Activated CD4-positive, alpha-beta T cell treated with anti-CD3 and anti-CD28 coated beads for 36 hours (primary cell): Measurements from ENCODE around the gene MBTPS1. TPM values are rescaled to one million over a fixed set of nuclear protein-coding genes. Genes with fewer than 3 reads are reported as not detected.

Experiments used
- ATAC-seq: fragments of 200-7000 bp; cut with Tn5 transposase; one replicate; pipeline ENCODE4 v1.10.0; 2021; ENCODE audit warnings: mild to moderate bottlenecking, moderate library complexity
- CTCF ChIA-PET: fragments of 350-600 bp; sonication (Branson Sonifier 250); formaldehyde crosslinking; loops from one replicate; lab custom pipeline; 2021; ENCODE audit warnings: antibody characterized with exemption; lab: Charles Lee
- POLR2A ChIA-PET: fragments of 350-600 bp; sonication (Branson Sonifier 250); formaldehyde crosslinking; loops from one replicate; lab custom pipeline; 2021; ENCODE audit warnings: antibody characterized with exemption, inconsistent platforms; lab: Charles Lee
- DNase-seq: peaks from one replicate; pipeline ENCODE4 v3.0.0-alpha.2; 2020
- H3K27ac Mint-ChIP-seq: one replicate; pipeline ENCODE4 v1.8.0; 2021; ENCODE audit warnings: mixed read lengths
- H3K27me3 Mint-ChIP-seq: one replicate; pipeline ENCODE4 v1.8.0; 2021; ENCODE audit warnings: mixed read lengths
- H3K36me3 Mint-ChIP-seq: one replicate; pipeline ENCODE4 v1.8.0; 2021; ENCODE audit warnings: low read depth, mixed read lengths
- H3K4me1 Mint-ChIP-seq: one replicate; pipeline ENCODE4 v1.8.0; 2021; ENCODE audit warnings: mixed read lengths
- H3K4me3 Mint-ChIP-seq: one replicate; pipeline ENCODE4 v1.8.0; 2021; ENCODE audit warnings: mild to moderate bottlenecking, moderate library complexity, mixed read lengths
- H3K9me3 Mint-ChIP-seq: one replicate; pipeline ENCODE4 v1.8.0; 2021; ENCODE audit warnings: low read depth, mixed read lengths
- intact Hi-C, 2 experiments: fragments of 100-400 bp; cut with DNase I in 1 of 2; cut with micrococcal nuclease in 1 of 2; formaldehyde crosslinking; loops; one replicate each; pipeline versions ENCODE4 v1.14.2 to v1.15.1; 2022 to 2024; cut with DNase I, micrococcal nuclease
- total RNA-seq, 2 experiments: library from RNA; stranded (reverse); gene quantifications; one replicate each; pipeline ENCODE4 v1.2.3, GENCODE V29; 2021

Gene MBTPS1
- total RNA-seq, 2 experiments from 2014 or later = 32.0 to 32.2 TPM

GRCh38 chr16:84098939-84099338 is 17.8 kb downstream of the MBTPS1 start:
- ATAC-seq = no peak
- DNase-seq = no peak
- no peaks in the 10 kb centered on the region for H3K9me3 Mint-ChIP-seq
- H3K27ac Mint-ChIP-seq = no peak overlapping the region
- ChIA-PET CTCF (interaction anchor here (0.6 kb wide), 1 partner anchor 406 kb away, joined by 3 read pairs; the partner anchor contains the start of gene MEAK7), POLR2A (no interaction called here)
- no peak overlapping the region for H3K4me3 Mint-ChIP-seq
- no peaks in the 10 kb centered on the region for H3K27me3 Mint-ChIP-seq
- peaks cover 40% of the 10 kb centered on the region for H3K4me1 Mint-ChIP-seq
- peaks cover 41% of the 10 kb centered on the region for H3K36me3 Mint-ChIP-seq
- intact Hi-C loops = loop anchor here in 1 of 2 experiments (1.0 kb wide), 4 partner anchors 12 to 88 kb away; partner anchors contain the start of genes DNAAF1, HSDL1, MBTPS1 and TAF1C

GRCh38 chr16:84096447-84097005 is 20.2 kb downstream of the MBTPS1 start:
- ChIA-PET POLR2A (no interaction called here), CTCF (no interaction called here)
- H3K27me3 Mint-ChIP-seq = no peaks in the 10 kb centered on the region
- peaks cover 42% of the 10 kb centered on the region for H3K36me3 Mint-ChIP-seq
- no peak overlapping the region for H3K4me3 Mint-ChIP-seq
- H3K9me3 Mint-ChIP-seq = no peaks in the 10 kb centered on the region
- ATAC-seq (no peak), DNase-seq (no peak)
- no peak overlapping the region for H3K27ac Mint-ChIP-seq
- peaks cover 22% of the 10 kb centered on the region for H3K4me1 Mint-ChIP-seq
- intact Hi-C loops = no loop called here

- H3K4me3 Mint-ChIP-seq = no peak overlapping the region
- peaks cover 21% of the 10 kb centered on the region for H3K4me1 Mint-ChIP-seq
- H3K36me3 Mint-ChIP-seq = peaks cover 45% of the 10 kb centered on the region
- H3K27me3 Mint-ChIP-seq = no peaks in the 10 kb centered on the region
- ChIA-PET CTCF (interaction anchor here (0.8 kb wide), 1 partner anchor 11 kb away, joined by 3 read pairs; no protein-coding TSS in a partner anchor), POLR2A (no interaction called here)
- intact Hi-C loops = no loop called here
- no peak for DNase-seq
- ATAC-seq = no peak
- H3K9me3 Mint-ChIP-seq = no peaks in the 10 kb centered on the region
- H3K27ac Mint-ChIP-seq = no peak overlapping the region
Observed at GRCh38 chr16:84095466-84095865, 21.3 kb downstream of the MBTPS1 start.

- intact Hi-C loops = no loop called here
- Mint-ChIP-seq H3K9me3 (no peaks in the 10 kb centered on the region), H3K27ac (no peak overlapping the region), H3K4me1 (peaks cover 20% of the 10 kb centered on the region), H3K27me3 (no peaks in the 10 kb centered on the region), H3K36me3 (peaks cover 48% of the 10 kb centered on the region), H3K4me3 (no peak overlapping the region)
- ChIA-PET POLR2A (no interaction called here), CTCF (no interaction called here)
- ATAC-seq = no peak
- DNase-seq = no peak
Observed at GRCh38 chr16:84093879-84094270, 22.9 kb downstream of the MBTPS1 start.

GRCh38 chr16:84093120-84093878 is 23.4 kb downstream of the MBTPS1 start:
- no peak overlapping the region for H3K27ac Mint-ChIP-seq
- no peak for DNase-seq
- no peak for ATAC-seq
- H3K4me3 Mint-ChIP-seq = no peak overlapping the region
- POLR2A ChIA-PET = no interaction called here
- H3K9me3 Mint-ChIP-seq = no peaks in the 10 kb centered on the region
- H3K36me3 Mint-ChIP-seq = peaks cover 49% of the 10 kb centered on the region
- peaks cover 23% of the 10 kb centered on the region for H3K4me1 Mint-ChIP-seq
- intact Hi-C loops = no loop called here
- H3K27me3 Mint-ChIP-seq = no peaks in the 10 kb centered on the region
- CTCF ChIA-PET = interaction anchor here (0.6 kb wide), 1 partner anchor 38 kb away, joined by 3 read pairs; no protein-coding TSS in a partner anchor

- intact Hi-C loops = no loop called here
- H3K27me3 Mint-ChIP-seq = no peaks in the 10 kb centered on the region
Observed at GRCh38 chr16:84091460-84091859, 25.3 kb downstream of the MBTPS1 start.

GRCh38 chr16:84090211-84090610 is 26.5 kb downstream of the MBTPS1 start:
- Mint-ChIP-seq H3K4me1 (peaks cover 45% of the 10 kb centered on the region), H3K4me3 (no peak overlapping the region), H3K27ac (peak overlapping the region; percentile 58), H3K27me3 (no peaks in the 10 kb centered on the region), H3K9me3 (no peaks in the 10 kb centered on the region), H3K36me3 (peaks cover 50% of the 10 kb centered on the region)
- POLR2A ChIA-PET = no interaction called here
- DNase-seq (no peak), ATAC-seq (no peak)
- intact Hi-C loops = no loop called here
- CTCF ChIA-PET = interaction anchor here (0.7 to 8.0 kb wide), 4 partner anchors 24 to 98 kb away, joined by 3 to 100 read pairs (median 34); partner anchors contain the start of genes ADAD2 and TAF1C

More at GRCh38 chr16:84091460-84091859, 25.3 kb downstream of the MBTPS1 start:
- Mint-ChIP-seq H3K36me3 (peaks cover 47% of the 10 kb centered on the region), H3K27ac (no peak overlapping the region), H3K4me3 (no peak overlapping the region), H3K4me1 (peaks cover 38% of the 10 kb centered on the region), H3K9me3 (no peaks in the 10 kb centered on the region)
- no peak for ATAC-seq
- ChIA-PET CTCF (interaction anchor here (1.0 to 1.3 kb wide), 2 partner anchors 25 to 29 kb away, joined by 3 to 5 read pairs; partner anchors contain the start of gene MBTPS1), POLR2A (no interaction called here)
- no peak for DNase-seq

- ChIA-PET CTCF (interaction anchor here (0.7 to 8.0 kb wide), 17 partner anchors 11 to 219 kb away, joined by 3 to 100 read pairs (median 4); partner anchors contain the start of genes ADAD2, MBTPS1 and TAF1C), POLR2A (interaction anchor here (0.6 to 0.7 kb wide), 3 partner anchors 14 to 80 kb away, joined by 4 to 5 read pairs (median 5); partner anchors contain the start of gene MBTPS1)
- Mint-ChIP-seq H3K9me3 (no peaks in the 10 kb centered on the region), H3K27me3 (no peaks in the 10 kb centered on the region), H3K36me3 (peaks cover 45% of the 10 kb centered on the region), H3K4me3 (no peak overlapping the region), H3K4me1 (peaks cover 43% of the 10 kb centered on the region), H3K27ac (no peak overlapping the region)
- DNase-seq = peak; percentile 82
- ATAC-seq = peak; percentile 89
- intact Hi-C loops = loop anchor here (1.0 to 10.0 kb wide), 4 partner anchors 28 to 416 kb away; partner anchors contain the start of genes MBTPS1 (in 1 of the 2), MEAK7 (in 1 of the 2) and TAF1C (in 1 of the 2)
Observed at GRCh38 chr16:84088695-84089395, 27.9 kb downstream of the MBTPS1 start.

GRCh38 chr16:84087466-84088151 is 29.1 kb downstream of the MBTPS1 start:
- no peak for DNase-seq
- no peaks in the 10 kb centered on the region for H3K9me3 Mint-ChIP-seq
- H3K27ac Mint-ChIP-seq = no peak overlapping the region
- ChIA-PET CTCF (interaction anchor here (0.6 to 8.0 kb wide), 12 partner anchors 18 to 418 kb away, joined by 3 to 100 read pairs (median 4); partner anchors contain the start of genes ADAD2, DNAAF1, HSDL1 and MBTPS1), POLR2A (no interaction called here)
- ATAC-seq = no peak
- H3K4me1 Mint-ChIP-seq = peaks cover 43% of the 10 kb centered on the region
- H3K36me3 Mint-ChIP-seq = peaks cover 42% of the 10 kb centered on the region
- H3K4me3 Mint-ChIP-seq = no peak overlapping the region
- no peaks in the 10 kb centered on the region for H3K27me3 Mint-ChIP-seq
- intact Hi-C loops = loop anchor here (1.0 to 10.0 kb wide), 4 partner anchors 29 to 417 kb away; partner anchors contain the start of genes MBTPS1 (in 1 of the 2), MEAK7 (in 1 of the 2) and TAF1C (in 1 of the 2)

GRCh38 chr16:84087001-84087400 is 29.7 kb downstream of the MBTPS1 start:
- H3K4me1 Mint-ChIP-seq = peaks cover 43% of the 10 kb centered on the region
- DNase-seq = no peak
- CTCF ChIA-PET = interaction anchor here (0.6 to 8.0 kb wide), 9 partner anchors 9 to 419 kb away, joined by 3 to 100 read pairs (median 8); partner anchors contain the start of genes ADAD2, MBTPS1 and TAF1C
- intact Hi-C loops = loop anchor here in 1 of 2 experiments (10.0 kb wide), 1 partner anchor 418 kb away; the partner anchor contains the start of gene MEAK7
- no peaks in the 10 kb centered on the region for H3K27me3 Mint-ChIP-seq
- peaks cover 42% of the 10 kb centered on the region for H3K36me3 Mint-ChIP-seq
- H3K4me3 Mint-ChIP-seq = no peak overlapping the region
- POLR2A ChIA-PET = no interaction called here
- H3K9me3 Mint-ChIP-seq = no peaks in the 10 kb centered on the region
- no peak for ATAC-seq
- H3K27ac Mint-ChIP-seq = no peak overlapping the region
